Measurements from ENCODE around the gene HNF4A. TPM values are rescaled to one million over a fixed set of nuclear protein-coding genes. Genes with fewer than 3 reads are reported as not detected.

The HNF4A gene
- total and polyA plus RNA-seq, 2 of the 13 experiments (the other 11 are each of a cell fraction or from before 2014, with no cell fraction given), result 80.9 to 169 TPM

DNA sequence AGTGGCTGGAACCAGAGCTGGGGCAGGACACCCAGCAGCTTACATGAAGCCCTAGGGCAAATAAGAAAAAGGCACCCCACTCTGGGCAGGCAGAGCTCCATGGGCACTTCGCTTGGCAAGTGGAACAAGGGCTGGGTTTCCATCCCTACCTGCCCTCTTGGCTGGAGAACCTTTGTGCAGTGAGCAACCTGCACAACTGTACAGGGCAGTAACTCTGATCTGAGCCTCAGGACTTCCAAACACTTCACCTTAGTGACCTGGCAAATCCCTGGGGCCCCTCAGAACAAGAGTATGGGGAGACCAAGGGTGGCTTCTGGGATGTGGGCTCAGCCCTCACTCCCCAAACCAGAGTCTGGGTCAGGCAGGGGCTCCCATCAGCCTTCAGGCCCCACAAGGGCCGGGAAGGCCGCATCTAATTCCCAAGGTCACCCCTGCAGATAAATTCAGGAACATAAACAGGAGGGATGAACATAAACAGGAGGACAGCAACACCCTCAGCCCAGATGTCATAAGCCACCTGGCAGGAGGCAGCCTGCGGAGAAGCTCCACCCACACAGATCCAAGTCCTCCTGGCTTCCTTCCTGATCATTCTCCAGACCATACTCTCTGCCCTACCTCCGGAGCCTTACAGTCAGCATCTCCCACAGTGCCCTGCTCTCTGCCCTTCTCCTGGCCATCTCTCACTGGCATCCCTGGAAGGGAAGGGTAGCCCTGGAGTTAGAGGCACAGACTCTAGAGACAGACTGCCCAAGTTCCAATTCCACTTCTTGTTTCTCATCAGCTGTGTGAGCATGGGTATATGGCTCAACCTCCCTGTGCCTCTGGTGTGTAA, 37.5 kb downstream of the HNF4A start (continued):
- TF ChIP-seq NR3C1 (CRISPR knock-in tag; IDR thresholded peaks at IDR 0.05) (no peak), MAF1 (CRISPR knock-in tag; IDR thresholded peaks at IDR 0.05; ENCODE audit: borderline replicate concordance) (no peak), ZNF670 (CRISPR knock-in tag; IDR thresholded peaks at IDR 0.05; ENCODE audit: borderline replicate concordance) (no peak), ELF1 (CRISPR knock-in tag; IDR thresholded peaks at IDR 0.05) (peak; percentile 55; the same call in 1 of the 2 replicates), ZNF652 (CRISPR knock-in tag; IDR thresholded peaks at IDR 0.05; ENCODE audit: borderline replicate concordance, low read depth) (no peak), NONO (IDR thresholded peaks at IDR 0.05) (no peak), NONO (CRISPR knock-in tag; conservative IDR thresholded peaks at IDR 0.05) (0 out of 2 replicates have a peak, but pooled peaks have one; percentile 62), ZFP62 (CRISPR knock-in tag; IDR thresholded peaks at IDR 0.05) (no peak), HNRNPK (IDR thresholded peaks at IDR 0.05; ENCODE audit: low read depth, low read length, poor library complexity, severe bottlenecking) (no peak), MED13 (CRISPR knock-in tag; IDR thresholded peaks at IDR 0.05) (no peak; the same call in 1 of the 2 replicates), EZH2 (conservative IDR thresholded peaks at IDR 0.05; ENCODE audit: low read depth, low read length) (no peak), BHLHE40 (IDR thresholded peaks at IDR 0.05; ENCODE audit: low read length) (0 out of 2 replicates have a peak, but pooled peaks have one; percentile 12), ZNF180 (CRISPR knock-in tag; IDR thresholded peaks at IDR 0.05; ENCODE audit: borderline replicate concordance, low read depth) (no peak), MBD4 (IDR thresholded peaks at IDR 0.05; ENCODE audit: borderline replicate concordance, low read length) (no peak), HNRNPH1 (optimal IDR thresholded peaks at IDR 0.05; ENCODE audit: low read depth, low read length) (no peak), MXD4 (CRISPR knock-in tag; IDR thresholded peaks at IDR 0.05) (peak; percentile 65; the same call in 1 of the 2 replicates), SNAPC2 (CRISPR knock-in tag; IDR thresholded peaks at IDR 0.05) (peak; percentile 27; the same call in 1 of the 2 replicates), KAT2B (IDR thresholded peaks at IDR 0.05; ENCODE audit: borderline replicate concordance, low read depth, low read length) (no peak), ZFAT (CRISPR knock-in tag; conservative IDR thresholded peaks at IDR 0.05) (no peak), NPAS2 (CRISPR knock-in tag; IDR thresholded peaks at IDR 0.05; ENCODE audit: borderline replicate concordance) (no peak), ZNF264 (CRISPR knock-in tag; IDR thresholded peaks at IDR 0.05) (0 out of 2 replicates have a peak, but pooled peaks have one; percentile 62), SNRNP70 (IDR thresholded peaks at IDR 0.05; ENCODE audit: low read depth, low read length) (no peak)
- TF ChIP-seq, protein P1, sequence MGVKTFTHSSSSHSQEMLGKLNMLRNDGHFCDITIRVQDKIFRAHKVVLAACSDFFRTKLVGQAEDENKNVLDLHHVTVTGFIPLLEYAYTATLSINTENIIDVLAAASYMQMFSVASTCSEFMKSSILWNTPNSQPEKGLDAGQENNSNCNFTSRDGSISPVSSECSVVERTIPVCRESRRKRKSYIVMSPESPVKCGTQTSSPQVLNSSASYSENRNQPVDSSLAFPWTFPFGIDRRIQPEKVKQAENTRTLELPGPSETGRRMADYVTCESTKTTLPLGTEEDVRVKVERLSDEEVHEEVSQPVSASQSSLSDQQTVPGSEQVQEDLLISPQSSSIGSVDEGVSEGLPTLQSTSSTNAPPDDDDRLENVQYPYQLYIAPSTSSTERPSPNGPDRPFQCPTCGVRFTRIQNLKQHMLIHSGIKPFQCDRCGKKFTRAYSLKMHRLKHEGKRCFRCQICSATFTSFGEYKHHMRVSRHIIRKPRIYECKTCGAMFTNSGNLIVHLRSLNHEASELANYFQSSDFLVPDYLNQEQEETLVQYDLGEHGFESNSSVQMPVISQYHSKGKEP (CRISPR knock-in tag; IDR thresholded peaks at IDR 0.05), result no peak
- TF ChIP-seq, protein P2, sequence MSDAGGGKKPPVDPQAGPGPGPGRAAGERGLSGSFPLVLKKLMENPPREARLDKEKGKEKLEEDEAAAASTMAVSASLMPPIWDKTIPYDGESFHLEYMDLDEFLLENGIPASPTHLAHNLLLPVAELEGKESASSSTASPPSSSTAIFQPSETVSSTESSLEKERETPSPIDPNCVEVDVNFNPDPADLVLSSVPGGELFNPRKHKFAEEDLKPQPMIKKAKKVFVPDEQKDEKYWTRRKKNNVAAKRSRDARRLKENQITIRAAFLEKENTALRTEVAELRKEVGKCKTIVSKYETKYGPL (CRISPR knock-in tag; IDR thresholded peaks at IDR 0.05), result peak; percentile 49; the same call in 1 of the 2 replicates
- TF ChIP-seq, protein P3, sequence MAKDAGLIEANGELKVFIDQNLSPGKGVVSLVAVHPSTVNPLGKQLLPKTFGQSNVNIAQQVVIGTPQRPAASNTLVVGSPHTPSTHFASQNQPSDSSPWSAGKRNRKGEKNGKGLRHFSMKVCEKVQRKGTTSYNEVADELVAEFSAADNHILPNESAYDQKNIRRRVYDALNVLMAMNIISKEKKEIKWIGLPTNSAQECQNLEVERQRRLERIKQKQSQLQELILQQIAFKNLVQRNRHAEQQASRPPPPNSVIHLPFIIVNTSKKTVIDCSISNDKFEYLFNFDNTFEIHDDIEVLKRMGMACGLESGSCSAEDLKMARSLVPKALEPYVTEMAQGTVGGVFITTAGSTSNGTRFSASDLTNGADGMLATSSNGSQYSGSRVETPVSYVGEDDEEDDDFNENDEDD (CRISPR knock-in tag; IDR thresholded peaks at IDR 0.05; ENCODE audit: borderline replicate concordance), result no peak
- TF ChIP-seq, protein P4, sequence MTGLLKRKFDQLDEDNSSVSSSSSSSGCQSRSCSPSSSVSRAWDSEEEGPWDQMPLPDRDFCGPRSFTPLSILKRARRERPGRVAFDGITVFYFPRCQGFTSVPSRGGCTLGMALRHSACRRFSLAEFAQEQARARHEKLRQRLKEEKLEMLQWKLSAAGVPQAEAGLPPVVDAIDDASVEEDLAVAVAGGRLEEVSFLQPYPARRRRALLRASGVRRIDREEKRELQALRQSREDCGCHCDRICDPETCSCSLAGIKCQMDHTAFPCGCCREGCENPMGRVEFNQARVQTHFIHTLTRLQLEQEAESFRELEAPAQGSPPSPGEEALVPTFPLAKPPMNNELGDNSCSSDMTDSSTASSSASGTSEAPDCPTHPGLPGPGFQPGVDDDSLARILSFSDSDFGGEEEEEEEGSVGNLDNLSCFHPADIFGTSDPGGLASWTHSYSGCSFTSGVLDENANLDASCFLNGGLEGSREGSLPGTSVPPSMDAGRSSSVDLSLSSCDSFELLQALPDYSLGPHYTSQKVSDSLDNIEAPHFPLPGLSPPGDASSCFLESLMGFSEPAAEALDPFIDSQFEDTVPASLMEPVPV (CRISPR knock-in tag; IDR thresholded peaks at IDR 0.05), result no peak
